Fibroblast of pulmonary artery (primary cell): ENCODE measurements around the gene RIMBP2.
"Not testable (repeated sequence)": the region's sequence is repeated elsewhere in the genome, so short reads cannot be mapped to it uniquely, and the experiment has no call there.

Source experiments
- DNase-seq: peaks from one replicate; pipeline ENCODE4 v3.0.0-alpha.2; 2010; ENCODE audit warnings: low read depth
- H3K4me3 ChIP-seq: replicated peaks from 2 replicates; pipeline ENCODE4 v1.5.1; 2011; ENCODE audit warnings: low read depth, mild to moderate bottlenecking, control low read depth, low read length, moderate library complexity
- TF ChIP-seq, protein P1 (sequence below): IDR thresholded peaks from 2 replicates; pipeline ENCODE4 v1.5.1; 2011; ENCODE audit warnings: mild to moderate bottlenecking, control low read depth, low read length, inconsistent platforms; ENCODE audit errors: missing control alignments

RIMBP2 gene

DNA sequence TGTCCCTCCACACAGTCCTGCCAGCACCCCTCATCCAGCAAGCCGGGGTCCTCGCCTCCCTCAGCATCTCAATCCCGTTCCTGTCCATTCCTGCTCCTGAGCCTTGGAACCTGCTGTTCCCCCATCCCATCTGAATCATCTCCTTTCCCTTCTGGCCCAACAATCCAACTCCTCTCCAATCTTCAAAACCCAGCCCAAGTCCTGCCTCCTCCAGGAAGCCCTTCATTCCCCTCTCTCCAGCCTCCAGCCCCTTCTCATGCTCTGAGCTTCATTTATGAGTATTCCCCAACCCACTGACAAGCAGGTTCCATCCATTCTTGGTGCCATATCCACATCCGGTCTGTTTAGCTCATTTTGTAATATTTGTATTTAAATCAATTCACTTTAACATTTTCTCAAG is 128.1 kb downstream of the RIMBP2 start:
- TF ChIP-seq, protein P1, sequence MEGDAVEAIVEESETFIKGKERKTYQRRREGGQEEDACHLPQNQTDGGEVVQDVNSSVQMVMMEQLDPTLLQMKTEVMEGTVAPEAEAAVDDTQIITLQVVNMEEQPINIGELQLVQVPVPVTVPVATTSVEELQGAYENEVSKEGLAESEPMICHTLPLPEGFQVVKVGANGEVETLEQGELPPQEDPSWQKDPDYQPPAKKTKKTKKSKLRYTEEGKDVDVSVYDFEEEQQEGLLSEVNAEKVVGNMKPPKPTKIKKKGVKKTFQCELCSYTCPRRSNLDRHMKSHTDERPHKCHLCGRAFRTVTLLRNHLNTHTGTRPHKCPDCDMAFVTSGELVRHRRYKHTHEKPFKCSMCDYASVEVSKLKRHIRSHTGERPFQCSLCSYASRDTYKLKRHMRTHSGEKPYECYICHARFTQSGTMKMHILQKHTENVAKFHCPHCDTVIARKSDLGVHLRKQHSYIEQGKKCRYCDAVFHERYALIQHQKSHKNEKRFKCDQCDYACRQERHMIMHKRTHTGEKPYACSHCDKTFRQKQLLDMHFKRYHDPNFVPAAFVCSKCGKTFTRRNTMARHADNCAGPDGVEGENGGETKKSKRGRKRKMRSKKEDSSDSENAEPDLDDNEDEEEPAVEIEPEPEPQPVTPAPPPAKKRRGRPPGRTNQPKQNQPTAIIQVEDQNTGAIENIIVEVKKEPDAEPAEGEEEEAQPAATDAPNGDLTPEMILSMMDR: no peak
- no peak for DNase-seq
- no peak overlapping the region for H3K4me3 ChIP-seq

DNA sequence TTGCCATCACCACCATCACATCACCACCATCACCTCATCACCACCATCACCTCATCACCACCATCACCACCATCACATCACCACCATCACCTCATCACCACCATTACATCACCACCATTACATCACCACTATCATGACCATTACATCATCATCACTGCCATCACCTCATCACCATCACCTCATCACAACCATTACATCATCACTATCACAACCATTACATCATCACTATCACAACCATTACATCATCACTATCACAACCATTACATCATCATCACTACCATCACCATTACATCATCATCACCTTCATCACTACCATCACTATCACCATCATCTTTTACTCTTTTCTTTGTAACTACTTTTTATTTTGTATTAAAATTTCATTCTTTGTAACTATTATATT is 131.6 kb downstream of the RIMBP2 start:
- H3K4me3 ChIP-seq, DNase-seq: not testable (repeated sequence)

DNA sequence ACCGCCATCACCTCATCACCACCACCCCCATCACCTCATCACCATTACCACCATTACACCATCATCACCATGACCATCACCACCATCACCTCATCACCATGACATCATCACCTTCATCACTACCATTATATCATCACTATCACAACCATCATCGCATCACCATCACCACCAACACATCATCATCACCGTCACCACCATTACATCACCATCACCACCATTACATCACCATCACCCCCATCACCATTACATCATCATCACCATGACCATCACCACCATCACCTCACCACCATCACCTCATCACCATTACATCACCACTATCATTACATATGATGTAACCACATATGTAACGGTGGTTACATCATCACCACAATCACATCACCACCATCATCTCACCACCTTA is 132.3 kb downstream of the RIMBP2 start:
- no peak for DNase-seq
- TF ChIP-seq, protein P1: no peak
- H3K4me3 ChIP-seq: no peak overlapping the region

DNA sequence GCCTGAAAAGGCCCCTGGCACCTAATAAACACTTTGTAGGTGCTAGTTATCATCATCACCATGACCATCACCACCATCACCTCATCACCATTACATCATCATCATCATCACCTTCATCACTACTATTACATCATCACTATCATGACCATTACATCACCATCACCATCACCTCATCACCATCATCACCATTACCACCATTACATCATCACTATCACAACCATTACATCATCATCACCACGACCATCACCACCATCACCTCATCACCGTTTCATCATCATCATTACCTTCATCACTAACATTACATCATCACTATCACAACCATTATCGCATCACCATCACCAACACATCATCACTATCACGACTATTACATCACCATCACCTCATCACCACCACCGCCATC is 132.8 kb downstream of the RIMBP2 start:
- TF ChIP-seq, protein P1: no peak
- DNase-seq: no peak
- H3K4me3 ChIP-seq: no peak overlapping the region

DNA sequence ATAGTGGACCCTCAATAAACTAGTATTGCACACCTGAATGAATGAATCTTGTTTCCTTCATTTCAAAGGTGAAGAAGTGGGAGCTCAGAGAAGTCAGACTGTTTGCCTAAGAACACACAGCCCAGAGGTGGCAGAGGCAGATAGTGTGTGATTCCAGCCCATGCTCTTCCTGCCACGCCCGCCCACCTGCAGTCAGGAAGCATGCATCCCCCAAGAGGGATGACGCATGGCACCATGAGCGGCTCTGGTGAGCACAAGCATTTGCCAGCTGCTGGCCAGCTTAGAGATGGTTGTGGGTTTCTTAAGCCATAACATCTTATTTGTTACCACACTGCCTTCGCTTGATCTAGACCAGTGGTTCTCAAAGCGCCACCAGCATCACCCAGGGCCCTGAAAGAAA is 133.8 kb downstream of the RIMBP2 start:
- TF ChIP-seq, protein P1: no peak
- DNase-seq: no peak
- no peak overlapping the region for H3K4me3 ChIP-seq

DNA sequence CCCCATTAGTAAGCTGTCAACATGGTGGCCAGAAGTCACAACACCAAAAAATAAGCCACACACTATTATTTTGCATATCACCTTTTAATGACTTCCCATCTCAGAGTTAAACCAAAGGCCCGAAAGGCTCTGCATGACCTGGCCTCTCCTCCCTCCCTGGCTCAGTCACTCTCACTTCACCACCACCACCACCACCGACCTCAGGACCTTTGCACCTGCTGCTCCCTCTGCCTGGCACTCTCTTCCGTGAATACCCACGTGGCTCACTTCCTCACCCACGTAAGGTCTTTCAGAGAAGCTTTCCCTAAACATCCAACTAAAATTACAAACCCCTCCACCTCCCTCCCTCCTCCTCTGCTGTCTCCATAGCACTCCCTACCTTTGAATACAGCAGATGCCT is 134.3 kb downstream of the RIMBP2 start:
- TF ChIP-seq, protein P1: no peak

DNA sequence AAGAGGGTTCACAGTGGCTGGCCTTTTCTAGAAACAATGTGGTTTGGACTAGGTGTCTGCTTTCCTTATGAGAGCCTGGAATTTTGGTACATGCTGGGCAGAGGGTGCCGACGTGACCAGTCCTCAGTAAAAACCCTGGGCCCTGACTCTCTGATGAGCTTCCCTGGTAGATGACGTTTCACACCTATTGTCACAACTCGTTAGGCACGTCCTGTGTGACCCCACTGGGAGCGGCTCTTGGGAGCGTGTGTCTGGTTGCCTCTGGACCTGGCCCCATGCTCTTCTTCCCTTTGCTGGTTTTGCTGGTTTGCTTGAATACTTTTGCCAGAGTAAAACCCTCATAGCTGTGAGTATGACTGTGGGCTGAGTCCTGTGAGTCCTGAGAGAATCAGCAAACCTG is 136.9 kb downstream of the RIMBP2 start:
- no peak overlapping the region for H3K4me3 ChIP-seq
- TF ChIP-seq, protein P1: no peak
- no peak for DNase-seq

More for the DNA sequence above, 134.3 kb downstream of the RIMBP2 start:
- no peak for DNase-seq
- H3K4me3 ChIP-seq: no peak overlapping the region

DNA sequence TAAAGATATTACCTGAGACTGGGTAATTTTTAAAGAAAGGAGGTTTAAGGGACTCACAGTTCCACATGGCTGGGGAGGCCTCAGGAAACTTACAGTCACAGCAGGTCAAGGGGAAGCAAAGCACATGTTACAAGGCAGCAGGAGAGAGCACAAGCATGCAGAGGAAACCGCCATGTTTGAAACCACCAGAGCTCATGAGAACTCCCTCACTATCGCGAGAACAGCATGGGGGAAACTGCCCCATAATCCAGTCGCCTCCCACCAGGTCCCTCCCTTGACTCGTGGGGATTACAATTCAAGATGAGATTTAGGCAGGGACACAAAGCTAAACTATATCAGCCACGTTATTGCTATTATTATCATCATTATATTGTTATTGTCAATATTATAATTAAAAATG is 138.7 kb downstream of the RIMBP2 start:
- no peak for DNase-seq
- TF ChIP-seq, protein P1: no peak
- H3K4me3 ChIP-seq: no peak overlapping the region
